Peyer's patch (tissue), 4 donors: ENCODE data around the gene EEFSEC.

Experiments
- CTCF ChIP-seq, 6 experiments: fragments of 450-650 bp in 4 of 6; fragments of 200-600 bp in 2 of 6; sonication (generic) in 1 of 6; IDR thresholded peaks; one replicate each; pipeline ENCODE4 v1.5.1; 2017 to 2019; ENCODE audit warnings: antibody characterized with exemption in 6 of 6, mild to moderate bottlenecking in 3 of 6, moderate library complexity in 1 of 6
- POLR2A ChIP-seq, 2 donors: fragments of 450-650 bp; IDR thresholded peaks; one replicate each; pipeline ENCODE4 v1.5.1; 2017; ENCODE audit warnings: antibody characterized with exemption in 2 of 2, mild to moderate bottlenecking in 2 of 2, moderate library complexity in 2 of 2

- no peak for TF ChIP-seq CTCF (IDR thresholded peaks at IDR 0.05)
- no peak for TF ChIP-seq POLR2A (IDR thresholded peaks at IDR 0.05)
Measured at GRCh38 chr3:128149650-128150049, 3.6 kb upstream of the EEFSEC start.
